OCI-LY1 (cell line): Measurements from ENCODE around the gene SMYD3.

Source experiments
- EZH2 ChIP-seq: fragments of 200-600 bp; sonication (generic), shearing (Covaris generic); IDR thresholded peaks from 2 replicates; pipeline ENCODE4 v1.8.0; 2017; ENCODE audit warnings: borderline replicate concordance, mixed run types, mild to moderate bottlenecking, antibody characterized with exemption, low read length, moderate library complexity, mixed read lengths
- TF ChIP-seq, protein P1 (sequence below): fragments of 200-600 bp; sonication (generic), shearing (Covaris generic); IDR thresholded peaks from 2 replicates; pipeline ENCODE4 v1.5.1; 2017; ENCODE audit warnings: mild to moderate bottlenecking, antibody characterized with exemption, low read length, moderate library complexity, mixed read lengths

DNA sequence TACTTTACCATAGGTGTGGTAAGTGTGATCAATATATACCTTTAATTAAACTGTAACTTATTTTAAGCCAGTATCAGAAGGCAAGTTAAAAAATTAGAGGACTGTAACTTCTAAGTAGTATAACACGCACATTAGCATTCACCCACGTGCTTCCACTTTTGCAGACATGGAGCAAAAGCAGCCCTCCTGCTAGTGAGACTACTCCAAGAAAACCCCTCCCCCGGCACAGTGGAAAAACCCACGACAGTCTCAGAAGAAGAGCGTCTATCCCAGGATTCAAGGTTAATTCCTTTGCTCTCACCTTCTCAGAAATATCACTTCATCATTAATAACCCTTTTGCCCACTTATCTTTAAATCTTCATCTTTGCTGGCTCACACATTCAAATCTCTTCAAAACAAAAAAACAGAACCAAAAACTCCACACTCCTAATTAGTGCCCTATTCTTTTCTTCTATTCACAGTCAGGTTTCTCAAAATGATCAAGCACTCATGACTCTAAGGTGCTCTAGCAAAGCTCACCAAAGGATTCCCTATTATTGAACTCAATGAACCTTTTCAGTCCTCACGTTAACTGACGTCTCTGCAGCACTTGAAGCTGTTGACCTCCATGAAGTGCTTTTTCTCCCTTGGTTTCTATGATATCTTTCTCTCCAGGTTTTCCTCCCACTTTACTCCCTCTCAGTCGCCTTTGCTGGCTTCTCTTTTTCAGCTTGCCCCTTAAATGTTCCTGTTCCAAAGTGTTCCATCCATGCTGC lies 213.5 kb downstream of the SMYD3 start:
- TF ChIP-seq, protein P1, sequence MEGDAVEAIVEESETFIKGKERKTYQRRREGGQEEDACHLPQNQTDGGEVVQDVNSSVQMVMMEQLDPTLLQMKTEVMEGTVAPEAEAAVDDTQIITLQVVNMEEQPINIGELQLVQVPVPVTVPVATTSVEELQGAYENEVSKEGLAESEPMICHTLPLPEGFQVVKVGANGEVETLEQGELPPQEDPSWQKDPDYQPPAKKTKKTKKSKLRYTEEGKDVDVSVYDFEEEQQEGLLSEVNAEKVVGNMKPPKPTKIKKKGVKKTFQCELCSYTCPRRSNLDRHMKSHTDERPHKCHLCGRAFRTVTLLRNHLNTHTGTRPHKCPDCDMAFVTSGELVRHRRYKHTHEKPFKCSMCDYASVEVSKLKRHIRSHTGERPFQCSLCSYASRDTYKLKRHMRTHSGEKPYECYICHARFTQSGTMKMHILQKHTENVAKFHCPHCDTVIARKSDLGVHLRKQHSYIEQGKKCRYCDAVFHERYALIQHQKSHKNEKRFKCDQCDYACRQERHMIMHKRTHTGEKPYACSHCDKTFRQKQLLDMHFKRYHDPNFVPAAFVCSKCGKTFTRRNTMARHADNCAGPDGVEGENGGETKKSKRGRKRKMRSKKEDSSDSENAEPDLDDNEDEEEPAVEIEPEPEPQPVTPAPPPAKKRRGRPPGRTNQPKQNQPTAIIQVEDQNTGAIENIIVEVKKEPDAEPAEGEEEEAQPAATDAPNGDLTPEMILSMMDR, result no peak
- TF ChIP-seq EZH2, result no peak
